KOPT-K1 (cell line): ENCODE data around the gene PPP1R9B.

Source experiments
- H3K27ac ChIP-seq: fragments of 200-600 bp; sonication (generic); 2 replicates; pipeline ENCODE4 v1.5.1; 2016; ENCODE audit warnings: antibody characterized with exemption, mild to moderate bottlenecking, low read depth, low read length; ENCODE audit not compliant: poor library complexity, severe bottlenecking
- H3K36me3 ChIP-seq: fragments of 200-600 bp; sonication (generic); 2 replicates; pipeline ENCODE4 v1.5.1; 2017; ENCODE audit warnings: antibody characterized with exemption, mild to moderate bottlenecking, low read length, moderate library complexity; ENCODE audit not compliant: insufficient read depth
- H3K9me3 ChIP-seq: fragments of 200-600 bp; sonication (generic); 2 replicates; pipeline ENCODE4 v1.5.1; 2017; ENCODE audit warnings: antibody characterized with exemption, low read length, mild to moderate bottlenecking; ENCODE audit not compliant: insufficient read depth, poor library complexity, severe bottlenecking

The PPP1R9B gene

DNA sequence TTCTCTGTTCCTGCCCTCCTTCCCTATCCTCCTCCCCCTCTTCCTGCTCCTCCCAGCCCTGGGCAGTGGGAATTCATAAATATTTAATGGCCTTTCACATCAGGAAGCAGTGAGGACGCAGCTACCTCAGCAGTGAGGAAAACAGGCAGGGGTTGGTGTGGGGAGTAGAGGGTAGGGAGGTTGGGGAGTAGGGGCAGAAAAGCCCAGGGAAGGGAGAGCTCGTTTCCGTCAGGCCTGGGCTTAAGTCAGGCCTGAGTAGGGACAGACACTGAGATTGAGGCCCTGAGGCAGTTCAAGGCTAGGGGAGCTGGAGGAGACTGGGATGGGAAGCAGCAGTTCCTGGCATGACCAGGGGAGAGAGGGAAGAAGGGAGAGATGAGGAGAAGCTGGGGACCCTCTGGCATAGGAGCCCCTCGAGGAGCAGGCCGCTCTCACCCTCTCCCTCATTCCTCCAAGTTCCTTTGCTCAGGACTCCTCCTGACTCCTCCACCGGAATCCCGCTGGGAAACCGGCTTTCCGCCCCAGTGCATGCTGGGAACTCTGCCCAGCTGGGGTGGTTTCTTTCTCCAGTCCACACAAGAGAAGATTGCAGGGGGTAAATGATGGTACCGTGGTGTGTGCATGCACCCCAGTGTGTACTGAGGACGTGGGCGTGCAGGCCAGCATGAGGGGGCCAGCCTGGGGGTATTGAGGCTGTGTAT lies 26.7 kb downstream of the PPP1R9B start:
- Histone ChIP-seq H3K27ac (no peak overlapping the region), H3K9me3 (no peaks in the 10 kb centered on the region), H3K36me3 (no peaks in the 10 kb centered on the region)

DNA sequence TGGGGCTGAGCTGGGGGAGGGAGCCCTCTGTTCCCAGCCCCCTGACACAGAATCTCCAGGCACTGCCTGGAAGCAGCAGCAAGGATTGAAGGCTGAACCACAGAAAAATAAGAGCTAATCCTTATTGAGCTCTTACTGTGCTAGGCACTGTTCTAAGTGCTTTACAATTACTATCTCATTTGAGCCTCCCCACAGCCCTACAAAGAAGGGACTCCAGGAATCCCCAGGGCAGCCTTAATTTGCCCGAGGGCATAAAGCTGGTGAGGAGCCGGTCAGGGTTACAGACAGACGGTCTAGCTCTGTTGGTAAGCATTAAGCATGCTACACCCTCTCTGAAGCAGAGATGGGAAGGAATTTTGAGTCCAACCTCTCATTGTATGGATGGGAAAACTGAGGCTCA lies 27.5 kb downstream of the PPP1R9B start:
- no peaks in the 10 kb centered on the region for H3K9me3 ChIP-seq
- no peak overlapping the region for H3K27ac ChIP-seq
- no peaks in the 10 kb centered on the region for H3K36me3 ChIP-seq

DNA sequence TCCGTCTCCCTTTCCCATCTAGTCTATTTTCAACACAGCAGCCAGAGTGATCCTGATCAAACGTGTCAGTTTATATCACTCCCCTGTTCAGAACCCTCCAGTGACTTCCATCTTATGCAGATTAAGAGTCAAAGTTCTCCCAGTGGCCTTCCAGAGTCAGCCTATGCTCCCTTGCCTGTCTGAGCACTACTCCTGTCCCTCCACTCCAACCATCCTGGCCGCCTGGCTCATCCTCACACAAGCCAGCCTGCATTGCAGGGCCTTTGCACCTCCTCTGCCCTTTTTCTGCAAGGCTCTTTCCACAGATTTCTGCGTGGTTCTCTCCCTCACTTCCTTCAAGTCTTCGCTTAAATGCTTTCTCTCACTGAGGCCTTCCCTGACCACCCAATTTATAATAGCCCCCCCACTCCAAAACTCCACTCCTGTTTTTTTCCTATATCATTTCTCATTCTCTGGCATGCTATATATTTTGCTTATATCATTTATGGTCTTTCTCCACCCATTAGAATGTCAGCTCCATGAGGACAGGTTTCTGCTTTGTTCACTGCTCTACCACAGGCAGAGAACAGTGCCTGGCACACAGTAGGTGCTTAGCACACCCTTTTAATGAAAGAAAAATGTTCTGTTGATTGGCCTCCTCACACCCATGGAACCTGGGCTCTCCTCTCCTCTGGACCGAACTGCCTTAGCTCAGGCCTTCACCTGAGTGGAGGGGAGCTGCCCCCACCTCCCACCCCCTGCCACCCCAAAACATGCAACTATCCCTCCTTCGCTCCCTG lies 29.8 kb downstream of the PPP1R9B start:
- Histone ChIP-seq H3K9me3 (no peaks in the 10 kb centered on the region), H3K27ac (no peak overlapping the region), H3K36me3 (no peaks in the 10 kb centered on the region)

DNA sequence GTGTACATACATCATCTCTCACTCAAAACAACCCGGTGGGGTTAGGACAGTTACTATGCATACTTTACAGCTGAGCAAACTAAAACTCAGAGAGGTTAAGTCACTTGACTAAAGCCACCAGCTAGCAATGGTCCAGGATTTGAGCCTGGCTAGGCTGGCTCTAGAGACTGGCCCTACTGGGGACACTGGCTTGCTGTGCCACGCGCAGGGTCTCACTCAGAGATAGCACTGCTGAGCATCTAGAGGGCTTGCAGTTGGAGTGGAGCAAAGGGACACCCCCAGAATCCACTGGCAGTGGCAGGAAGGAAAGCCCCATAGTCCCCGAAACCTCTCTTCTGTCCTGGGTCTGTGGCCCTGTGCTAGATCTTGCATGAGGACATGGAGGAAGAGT lies 31.7 kb downstream of the PPP1R9B start:
- no peaks in the 10 kb centered on the region for H3K36me3 ChIP-seq
- no peaks in the 10 kb centered on the region for H3K9me3 ChIP-seq
- H3K27ac ChIP-seq = no peak overlapping the region

DNA sequence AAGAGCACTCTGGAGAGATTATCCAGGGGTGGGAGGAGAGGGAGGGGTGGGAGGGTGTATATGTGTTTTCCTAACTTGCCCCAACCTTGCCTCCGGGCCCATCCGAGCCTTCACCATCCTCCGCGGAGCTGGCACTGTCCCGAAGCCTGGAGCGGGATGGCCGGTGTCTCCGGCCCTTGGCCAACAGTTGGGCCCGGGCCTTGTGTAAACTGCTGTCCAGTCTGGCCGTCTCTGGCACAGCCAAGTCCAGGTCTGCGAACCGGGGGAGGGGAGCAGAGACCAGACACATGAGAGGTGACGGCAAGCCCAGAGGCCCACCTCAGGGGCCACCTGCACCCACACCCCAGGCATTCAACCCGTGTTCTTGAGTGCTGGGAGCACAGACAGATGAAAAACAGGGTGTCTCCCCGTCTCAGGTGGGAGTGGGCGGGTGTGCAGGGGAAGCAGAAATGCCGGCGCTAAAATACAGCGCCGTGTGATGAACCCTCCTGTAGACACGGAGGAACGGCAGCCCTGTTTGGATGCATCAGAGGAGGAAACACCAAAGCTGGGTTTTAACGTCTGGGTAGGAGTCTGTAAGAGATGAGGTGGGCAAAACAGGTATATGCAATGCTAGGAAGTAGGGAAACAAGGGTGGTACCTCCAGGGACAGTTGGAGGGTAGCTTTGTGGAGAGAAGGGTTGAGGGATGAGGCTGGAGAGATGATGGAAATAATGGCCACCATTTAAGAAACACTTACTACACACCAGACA lies 32.2 kb downstream of the PPP1R9B start:
- Histone ChIP-seq H3K36me3 (no peaks in the 10 kb centered on the region), H3K9me3 (no peaks in the 10 kb centered on the region), H3K27ac (no peak overlapping the region)

DNA sequence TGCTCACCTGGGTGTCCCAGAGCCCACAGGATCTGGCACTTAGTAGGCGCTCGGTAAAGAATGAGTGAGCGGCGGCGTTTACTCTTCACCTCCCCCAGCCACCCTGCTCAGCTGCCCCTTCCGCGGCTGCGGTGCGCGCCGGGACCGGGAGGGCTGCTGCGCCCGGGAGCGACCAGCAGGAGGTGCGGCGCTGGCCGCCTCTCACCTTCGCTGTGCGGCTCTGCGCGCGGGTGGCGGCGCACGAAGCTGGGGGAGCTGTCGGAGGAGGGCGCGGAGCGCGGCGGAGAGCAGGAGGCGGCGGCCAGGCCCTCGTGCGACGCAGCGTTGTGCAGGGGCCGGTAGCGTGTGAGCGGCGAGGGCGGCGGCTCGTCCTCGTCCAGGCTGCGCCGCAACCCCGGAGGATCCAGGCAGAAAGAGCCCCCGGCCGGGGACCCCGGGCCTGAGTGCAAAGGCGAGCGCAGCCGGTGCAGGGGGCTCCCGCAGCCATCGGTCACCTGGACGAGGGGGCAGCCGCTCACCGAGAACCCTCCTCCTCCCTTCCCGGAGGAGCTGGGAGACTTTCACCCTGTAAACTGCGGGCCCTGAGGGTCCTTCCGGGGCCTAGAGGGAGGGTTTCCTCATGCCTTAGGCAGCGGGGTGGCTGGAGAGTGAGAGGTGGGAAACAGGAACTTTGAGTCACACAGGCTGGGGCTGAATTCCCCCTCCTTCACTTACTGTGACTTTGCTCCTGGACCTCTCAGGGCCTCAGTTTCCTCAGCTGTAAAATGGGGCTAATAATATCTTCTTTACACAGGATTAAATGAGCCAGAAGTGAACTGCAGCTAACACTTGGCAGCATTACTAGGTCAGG lies 33.0 kb downstream of the PPP1R9B start:
- Histone ChIP-seq H3K36me3 (no peaks in the 10 kb centered on the region), H3K27ac (no peak overlapping the region), H3K9me3 (no peaks in the 10 kb centered on the region)

DNA sequence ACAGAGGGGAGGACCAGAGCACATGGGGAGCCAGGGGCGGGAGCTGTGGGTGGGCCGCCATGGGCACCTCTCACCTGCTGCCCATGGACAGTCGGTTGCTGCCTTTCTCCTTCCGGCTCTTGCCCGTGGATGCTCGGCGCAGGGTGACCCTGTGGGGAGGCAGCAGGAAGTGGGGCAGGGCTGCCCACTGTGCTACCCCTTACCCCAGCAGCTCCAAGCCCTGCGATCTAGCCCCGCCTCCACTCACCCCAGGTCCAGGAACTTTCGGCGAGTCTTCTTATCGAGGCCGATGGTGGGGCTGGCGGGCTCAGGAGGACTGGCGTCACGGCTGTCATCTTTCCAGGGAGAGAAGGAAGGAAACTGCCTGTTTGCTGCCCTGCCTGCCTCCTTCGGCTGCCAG lies 34.7 kb downstream of the PPP1R9B start:
- H3K27ac ChIP-seq = no peak overlapping the region
- no peaks in the 10 kb centered on the region for H3K9me3 ChIP-seq
- H3K36me3 ChIP-seq = no peaks in the 10 kb centered on the region

DNA sequence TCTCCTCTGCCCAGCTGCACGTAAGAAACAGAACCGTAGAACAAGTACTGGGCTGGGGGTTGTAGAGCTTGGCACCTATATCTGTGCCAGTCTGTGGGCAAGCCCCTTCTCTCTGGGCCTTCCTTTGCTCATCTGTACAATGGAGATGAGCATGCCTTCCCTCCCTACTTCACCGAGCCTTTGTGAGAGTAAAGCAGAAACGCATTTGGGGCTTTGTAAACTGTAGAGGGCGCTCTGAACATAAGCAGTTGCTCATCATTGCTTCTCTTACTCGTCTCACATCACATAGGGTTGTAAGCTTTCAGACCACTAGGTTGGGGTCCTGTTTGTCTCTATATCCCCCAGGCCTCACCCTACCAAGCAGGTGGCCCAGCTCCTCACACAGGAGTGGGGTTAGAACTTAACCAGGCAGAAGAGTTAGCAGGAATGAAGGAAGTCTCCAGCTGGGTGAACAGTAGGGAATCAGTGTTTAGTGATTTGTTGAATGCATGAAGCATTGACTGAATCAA lies 35.6 kb downstream of the PPP1R9B start:
- no peaks in the 10 kb centered on the region for H3K36me3 ChIP-seq
- no peak overlapping the region for H3K27ac ChIP-seq
- no peaks in the 10 kb centered on the region for H3K9me3 ChIP-seq

DNA sequence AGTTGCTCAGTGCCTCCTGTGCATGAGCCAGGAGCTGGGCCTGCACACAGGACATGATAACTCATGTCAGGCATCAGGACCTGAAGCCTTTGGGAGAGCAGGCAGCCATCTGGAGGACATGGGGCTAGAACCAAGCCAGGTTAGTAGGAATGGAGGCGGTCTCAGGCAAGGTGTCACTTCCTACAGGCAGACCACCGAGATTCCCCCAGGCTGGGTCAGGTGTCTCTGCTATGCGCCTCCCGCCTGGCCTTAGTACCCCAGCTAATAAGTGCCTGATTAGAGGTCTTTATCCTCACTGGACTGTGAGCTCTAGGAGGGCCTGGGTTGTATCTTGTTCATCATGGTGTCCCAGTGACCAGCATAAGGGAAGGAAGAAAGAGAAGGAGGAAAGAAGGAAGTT lies 36.1 kb downstream of the PPP1R9B start:
- no peaks in the 10 kb centered on the region for H3K36me3 ChIP-seq
- no peak overlapping the region for H3K27ac ChIP-seq
- no peaks in the 10 kb centered on the region for H3K9me3 ChIP-seq

DNA sequence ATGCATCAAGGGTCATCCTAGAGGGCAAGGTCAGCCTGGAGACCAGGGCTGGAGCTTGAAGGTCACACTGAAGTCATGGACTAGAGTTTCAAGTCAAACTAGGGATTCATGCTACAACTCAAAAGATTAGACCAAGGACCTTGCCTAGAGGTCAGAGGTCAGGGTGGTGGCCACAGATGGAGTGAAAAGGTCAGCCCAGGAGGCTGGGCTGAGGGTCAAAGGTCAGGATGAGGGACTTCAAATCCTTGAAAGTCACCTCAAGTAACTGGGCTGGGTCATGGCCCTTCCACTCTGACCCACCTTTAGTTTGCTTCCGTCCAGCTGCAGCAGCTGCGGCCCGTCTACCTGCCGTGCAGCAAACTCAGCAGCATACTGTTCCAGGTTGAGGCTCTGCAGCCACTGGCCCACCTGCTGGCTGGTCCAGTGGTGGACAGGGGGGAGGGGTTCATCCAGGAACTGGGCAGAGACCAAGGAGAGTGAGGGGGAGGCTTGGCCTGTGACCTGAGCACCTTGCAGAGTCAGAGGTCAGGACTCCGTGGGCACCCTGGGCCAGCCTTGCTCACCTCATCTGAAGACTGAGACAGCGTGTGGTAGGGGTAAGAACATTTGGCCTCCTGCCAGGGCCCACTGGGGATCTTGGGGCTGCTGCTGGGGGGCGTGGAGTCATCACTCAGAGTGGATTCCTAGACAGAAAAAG lies 36.7 kb downstream of the PPP1R9B start:
- Histone ChIP-seq H3K36me3 (no peaks in the 10 kb centered on the region), H3K27ac (no peak overlapping the region), H3K9me3 (no peaks in the 10 kb centered on the region)

DNA sequence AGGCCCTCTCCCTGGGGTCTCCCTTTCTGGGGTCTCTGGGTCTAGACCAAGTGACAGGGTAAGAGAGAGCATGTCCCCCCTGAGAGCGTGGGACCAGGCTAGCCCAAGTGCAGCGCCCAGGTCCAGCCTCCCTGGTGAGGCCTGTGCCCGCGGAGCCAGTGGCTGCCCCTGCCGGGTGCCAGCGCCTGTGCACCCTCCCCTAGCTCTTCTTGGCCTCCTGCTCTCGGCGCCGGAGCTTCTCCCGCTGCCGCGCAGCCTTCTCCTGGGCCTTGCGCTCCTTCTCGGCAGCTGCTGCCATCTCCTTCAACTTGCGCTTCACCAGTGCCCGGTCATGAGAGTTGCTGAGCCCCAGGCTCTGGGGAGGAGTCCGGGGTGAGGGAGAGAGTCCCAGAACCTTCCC lies 37.8 kb downstream of the PPP1R9B start:
- Histone ChIP-seq H3K9me3 (no peaks in the 10 kb centered on the region), H3K36me3 (no peaks in the 10 kb centered on the region), H3K27ac (no peak overlapping the region)

DNA sequence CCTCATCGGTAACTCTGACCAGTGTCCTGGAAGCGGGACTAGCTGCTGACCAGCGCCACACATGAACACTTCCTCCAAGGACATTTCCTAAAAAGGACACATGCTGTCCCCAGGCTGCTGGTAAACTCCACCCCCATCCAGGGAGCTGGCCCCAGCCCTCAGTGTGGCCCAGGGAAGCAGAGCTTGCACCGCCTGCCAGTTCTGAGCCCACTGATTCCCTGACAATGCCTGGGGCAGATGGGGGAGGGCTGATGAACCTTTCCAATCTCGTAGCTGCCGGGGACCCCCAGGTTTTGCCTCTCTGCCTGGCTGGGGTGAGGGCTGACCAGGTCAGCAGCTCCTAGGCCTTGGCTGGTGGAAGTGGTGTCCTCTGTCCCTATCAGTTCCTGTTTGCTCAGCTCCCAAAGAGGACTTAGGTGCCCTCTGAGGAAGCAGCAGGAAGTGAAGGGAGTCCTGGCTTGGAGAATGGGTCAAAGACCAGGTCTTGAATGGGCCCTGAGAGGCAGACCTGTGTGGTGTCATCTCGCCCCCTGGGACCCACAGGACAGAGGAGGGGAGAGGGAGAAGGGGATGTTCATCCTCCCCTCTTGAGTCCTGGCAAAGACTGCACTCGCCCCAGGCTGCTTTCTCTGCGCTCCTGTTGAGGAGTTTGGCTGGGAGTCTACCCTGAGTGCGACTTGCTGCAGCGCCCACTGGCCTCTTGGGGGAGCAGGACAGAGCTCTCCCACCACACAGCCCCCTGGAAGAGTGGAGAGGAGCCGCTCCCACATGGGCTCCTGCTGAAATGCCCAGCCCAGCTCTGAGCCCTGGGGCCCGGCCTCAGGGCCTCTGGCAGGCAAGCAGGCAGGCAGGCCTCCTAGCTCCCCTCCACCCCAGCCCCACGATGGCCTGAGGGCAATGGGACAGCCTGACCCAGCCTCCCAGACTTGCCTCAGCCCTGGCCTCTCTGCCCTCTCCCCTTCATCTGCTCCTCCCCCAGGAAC lies 38.5 kb downstream of the PPP1R9B start:
- H3K36me3 ChIP-seq = no peaks in the 10 kb centered on the region
- H3K9me3 ChIP-seq = no peaks in the 10 kb centered on the region
- H3K27ac ChIP-seq = no peak overlapping the region

DNA sequence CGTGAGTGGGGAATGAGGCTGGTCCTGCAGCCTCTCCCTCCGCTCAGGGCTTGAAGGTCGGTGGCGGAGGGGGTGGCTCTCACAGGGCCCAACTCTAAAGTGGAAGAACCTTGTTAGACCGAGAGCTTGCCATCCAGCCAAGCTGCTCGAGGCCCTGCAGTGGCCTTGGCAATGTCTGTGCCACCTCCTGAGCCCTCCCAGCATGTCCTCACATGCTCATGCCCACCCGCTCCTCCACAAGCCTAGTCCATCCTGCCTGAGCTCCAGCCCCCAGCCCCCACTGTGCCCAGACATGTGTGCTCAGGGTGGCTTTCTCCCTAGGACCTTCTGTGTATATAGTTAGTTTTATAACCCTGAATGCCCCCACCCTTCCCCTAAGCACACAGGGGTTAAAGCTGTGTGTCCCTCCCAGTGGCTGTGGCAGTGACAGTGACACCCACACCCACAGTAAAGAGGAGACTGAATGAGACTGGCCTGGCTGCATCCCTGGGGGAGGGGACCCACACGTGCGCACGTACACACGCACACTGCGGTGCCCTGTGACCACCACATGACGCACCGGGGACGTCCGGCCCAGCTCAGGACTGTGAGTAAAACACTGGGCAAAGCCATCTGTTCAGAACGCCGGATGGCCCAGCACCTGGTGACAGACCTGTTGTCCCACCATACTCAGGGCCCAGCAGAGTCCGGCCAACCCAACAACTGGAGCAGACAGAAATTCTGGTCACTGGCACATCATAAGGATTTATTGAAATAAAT lies 39.7 kb downstream of the PPP1R9B start:
- Histone ChIP-seq H3K27ac (no peak overlapping the region), H3K36me3 (no peaks in the 10 kb centered on the region), H3K9me3 (no peaks in the 10 kb centered on the region)
